LNCAP (cell line): ENCODE data around the gene DEK.

Experiments used
- TF ChIP-seq, protein P1 (sequence below): fragments of 450-650 bp; IDR thresholded peaks from 2 replicates; pipeline ENCODE4 v1.5.1; 2017; ENCODE audit warnings: mild to moderate bottlenecking

The DEK gene

DNA sequence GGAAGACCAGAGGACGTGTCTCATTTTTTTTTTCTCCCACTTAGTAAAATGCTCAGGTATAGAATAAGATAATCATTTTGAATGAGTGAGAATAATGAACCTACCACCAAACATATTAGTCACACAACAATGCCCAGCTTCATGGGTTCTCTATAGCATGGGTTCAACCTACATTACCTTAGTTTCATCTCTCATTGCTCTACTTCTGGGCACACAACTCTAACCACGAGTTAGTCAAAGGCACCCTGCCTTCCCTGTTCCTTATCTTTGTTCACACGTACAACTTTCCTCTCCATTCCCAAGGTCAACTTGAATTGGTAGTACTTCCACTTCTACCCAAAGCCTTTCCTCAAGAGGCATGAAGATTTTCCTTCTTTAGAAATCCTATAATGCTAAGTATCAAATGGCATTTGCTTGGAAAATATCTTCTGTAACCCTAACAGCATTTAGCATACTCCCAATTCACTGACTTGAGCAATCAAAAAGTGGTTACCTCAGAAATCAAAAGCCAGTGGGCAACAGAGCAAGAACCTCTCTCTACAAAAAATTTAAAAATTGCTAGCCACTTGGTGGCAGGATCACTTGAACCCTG, 20.9 kb downstream of the DEK start:
- TF ChIP-seq, protein P1, sequence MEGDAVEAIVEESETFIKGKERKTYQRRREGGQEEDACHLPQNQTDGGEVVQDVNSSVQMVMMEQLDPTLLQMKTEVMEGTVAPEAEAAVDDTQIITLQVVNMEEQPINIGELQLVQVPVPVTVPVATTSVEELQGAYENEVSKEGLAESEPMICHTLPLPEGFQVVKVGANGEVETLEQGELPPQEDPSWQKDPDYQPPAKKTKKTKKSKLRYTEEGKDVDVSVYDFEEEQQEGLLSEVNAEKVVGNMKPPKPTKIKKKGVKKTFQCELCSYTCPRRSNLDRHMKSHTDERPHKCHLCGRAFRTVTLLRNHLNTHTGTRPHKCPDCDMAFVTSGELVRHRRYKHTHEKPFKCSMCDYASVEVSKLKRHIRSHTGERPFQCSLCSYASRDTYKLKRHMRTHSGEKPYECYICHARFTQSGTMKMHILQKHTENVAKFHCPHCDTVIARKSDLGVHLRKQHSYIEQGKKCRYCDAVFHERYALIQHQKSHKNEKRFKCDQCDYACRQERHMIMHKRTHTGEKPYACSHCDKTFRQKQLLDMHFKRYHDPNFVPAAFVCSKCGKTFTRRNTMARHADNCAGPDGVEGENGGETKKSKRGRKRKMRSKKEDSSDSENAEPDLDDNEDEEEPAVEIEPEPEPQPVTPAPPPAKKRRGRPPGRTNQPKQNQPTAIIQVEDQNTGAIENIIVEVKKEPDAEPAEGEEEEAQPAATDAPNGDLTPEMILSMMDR: no peak

DNA sequence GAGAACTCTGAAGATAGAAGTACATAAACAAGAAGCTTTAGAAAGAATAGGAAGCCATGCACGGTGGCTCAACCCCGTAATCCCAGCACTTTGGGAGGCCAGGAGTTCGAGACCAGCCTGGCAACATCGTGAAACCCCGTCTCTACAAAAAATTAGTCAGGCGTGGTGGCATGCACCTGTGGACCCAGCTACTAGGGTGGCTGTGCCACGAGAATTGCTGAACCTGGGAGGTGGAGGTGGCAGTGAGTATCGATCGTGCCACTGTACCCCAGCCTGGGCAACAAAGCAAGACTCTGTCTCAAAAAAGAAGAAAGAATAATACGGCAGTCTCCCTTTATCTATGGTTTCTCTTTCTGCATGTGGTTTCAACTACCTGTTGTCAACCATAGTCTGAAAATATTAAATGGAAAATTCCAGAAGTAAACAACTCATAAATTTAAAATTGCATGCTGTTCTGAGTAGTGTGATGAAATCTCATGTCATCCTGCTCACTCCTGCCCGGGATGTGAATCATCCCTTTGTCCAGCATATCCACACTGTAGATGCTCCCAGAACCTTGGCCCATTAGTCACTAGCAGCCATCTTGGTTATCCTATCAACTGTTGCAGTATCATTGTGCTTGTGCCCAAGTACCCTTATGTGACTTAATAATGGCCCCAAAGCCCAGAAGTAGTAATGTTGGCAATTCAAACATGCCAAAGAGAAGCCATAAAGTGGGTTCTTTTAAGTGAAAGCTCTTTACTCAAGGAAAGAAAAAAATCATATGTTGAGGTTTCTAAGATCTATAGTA, 22.1 kb downstream of the DEK start:
- TF ChIP-seq, protein P1: no peak

DNA sequence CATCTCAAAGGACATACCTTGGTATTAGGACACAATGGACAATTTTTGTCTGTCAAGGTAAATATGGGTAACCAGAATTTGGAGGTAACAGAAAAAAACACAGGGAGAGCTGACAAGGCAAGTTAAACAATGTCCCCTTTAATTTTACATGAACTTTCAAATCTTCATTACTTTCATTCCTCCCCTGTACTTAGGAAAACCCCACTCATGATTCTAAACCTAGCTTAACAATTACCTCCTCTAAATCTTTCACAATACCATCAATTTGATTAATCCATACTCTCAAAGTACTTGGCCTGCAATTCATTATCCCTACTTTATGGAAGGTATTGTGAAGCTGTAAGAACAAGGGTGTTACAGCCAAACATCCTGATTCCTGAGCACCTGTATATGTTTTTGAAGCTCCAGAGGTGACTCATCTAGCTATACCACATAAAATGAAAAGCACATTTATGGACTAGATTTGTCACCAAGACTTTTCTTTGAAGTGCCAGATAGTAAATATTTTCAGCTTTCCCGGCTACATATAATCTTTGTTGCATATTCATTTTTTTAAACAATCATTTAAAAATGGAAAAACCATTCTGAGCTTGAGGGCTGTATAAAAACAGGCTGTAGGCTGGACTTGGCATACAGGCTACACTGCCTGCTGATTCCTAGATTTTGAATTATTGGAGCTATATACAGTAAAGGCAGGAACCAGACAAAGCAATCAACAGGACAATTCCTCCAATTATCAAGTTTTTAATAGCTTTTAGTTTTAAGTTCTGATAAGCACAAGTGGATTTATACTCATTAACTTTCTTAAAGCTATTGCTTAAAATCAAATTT, 22.9 kb downstream of the DEK start:
- TF ChIP-seq, protein P1: no peak

DNA sequence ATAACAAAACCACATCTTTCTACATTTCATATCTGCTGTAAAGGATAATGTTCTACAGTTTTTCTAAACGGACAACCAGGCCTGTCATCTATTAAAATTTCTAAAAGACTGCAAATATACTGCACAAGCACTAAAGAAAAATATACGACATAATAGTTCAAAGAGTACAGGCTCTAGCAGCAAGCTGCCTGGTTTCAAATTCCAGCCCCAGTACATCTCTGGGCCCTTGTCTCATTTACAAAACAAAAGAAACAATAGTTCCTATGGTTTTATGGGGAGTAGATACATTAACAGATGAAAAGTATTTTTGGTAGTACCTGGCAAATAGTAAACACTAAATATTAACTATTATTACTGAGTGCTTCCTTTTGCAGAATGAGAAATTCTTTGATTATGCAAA, 24.1 kb downstream of the DEK start:
- TF ChIP-seq, protein P1: no peak

DNA sequence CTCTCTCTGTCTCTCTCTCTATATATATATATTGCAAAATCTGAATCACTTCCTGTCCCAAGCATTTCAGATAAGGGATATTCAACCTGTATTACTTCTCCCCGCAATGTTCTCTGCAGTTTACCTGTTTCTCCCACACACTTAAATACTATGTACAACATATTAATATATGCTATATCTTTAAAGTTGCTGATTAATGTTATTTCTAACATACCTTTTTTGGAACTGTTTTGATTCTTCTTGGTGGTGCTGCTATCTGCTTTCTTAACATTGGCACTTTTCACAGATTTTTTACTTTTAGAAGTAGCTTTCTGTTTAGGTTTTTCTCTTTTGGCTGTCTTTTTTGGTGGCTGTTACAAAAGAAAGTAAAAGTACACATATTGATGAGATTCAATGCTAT, 27.2 kb downstream of the DEK start:
- TF ChIP-seq, protein P1: no peak

DNA sequence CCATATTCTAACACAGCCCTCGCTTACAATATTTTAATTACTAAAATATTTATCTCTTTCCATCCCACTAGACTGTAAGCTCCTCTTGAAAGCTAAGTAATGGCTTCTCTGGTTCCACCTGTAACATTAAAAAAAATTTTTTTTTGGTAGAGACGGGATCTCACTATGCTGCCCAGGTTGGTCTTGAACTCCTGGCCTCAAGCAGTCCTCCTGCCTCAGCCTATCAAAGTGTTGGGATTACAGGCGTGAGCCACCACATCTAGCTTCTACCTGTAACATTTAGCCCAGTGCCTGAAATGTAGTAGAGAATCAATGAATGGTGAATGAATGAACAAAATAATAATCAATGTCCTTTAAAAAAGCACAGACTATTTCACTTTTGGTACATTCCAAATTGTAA, 28.8 kb downstream of the DEK start:
- TF ChIP-seq, protein P1: no peak

DNA sequence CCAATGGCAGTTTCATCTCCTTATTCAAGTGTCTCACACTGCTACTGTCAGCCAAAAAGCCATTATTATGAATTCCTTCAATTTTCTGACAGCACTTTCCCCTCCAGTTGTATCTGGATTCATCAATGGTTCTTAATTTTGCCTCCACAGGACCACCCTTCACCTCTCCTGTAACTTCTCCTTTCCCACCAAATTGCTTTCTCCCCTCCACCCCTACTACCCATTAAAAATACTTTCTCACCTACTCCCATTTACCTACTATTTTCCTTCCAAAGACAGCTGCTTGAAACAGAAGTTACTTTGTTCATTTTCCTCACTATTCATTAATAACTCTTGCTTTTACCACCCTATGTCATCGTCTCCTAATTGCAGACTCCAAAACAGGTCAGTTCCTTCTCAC, 29.8 kb downstream of the DEK start:
- TF ChIP-seq, protein P1: no peak
